Loucy (cell line): Measurements from ENCODE around the gene IGFBP6.

Experiments
- EZH2phosphoT487 ChIP-seq: fragments of 200-600 bp; IDR thresholded peaks from 2 replicates; pipeline ENCODE4 v1.6.1; 2018; ENCODE audit warnings: antibody characterized with exemption, mild to moderate bottlenecking, moderate library complexity, borderline replicate concordance
- TF ChIP-seq, protein P1 (sequence below): fragments of 200-600 bp; sonication (generic); conservative IDR thresholded peaks from 2 replicates; pipeline ENCODE4 v1.5.1; 2014; ENCODE audit warnings: mild to moderate bottlenecking, antibody characterized with exemption, low read length

DNA sequence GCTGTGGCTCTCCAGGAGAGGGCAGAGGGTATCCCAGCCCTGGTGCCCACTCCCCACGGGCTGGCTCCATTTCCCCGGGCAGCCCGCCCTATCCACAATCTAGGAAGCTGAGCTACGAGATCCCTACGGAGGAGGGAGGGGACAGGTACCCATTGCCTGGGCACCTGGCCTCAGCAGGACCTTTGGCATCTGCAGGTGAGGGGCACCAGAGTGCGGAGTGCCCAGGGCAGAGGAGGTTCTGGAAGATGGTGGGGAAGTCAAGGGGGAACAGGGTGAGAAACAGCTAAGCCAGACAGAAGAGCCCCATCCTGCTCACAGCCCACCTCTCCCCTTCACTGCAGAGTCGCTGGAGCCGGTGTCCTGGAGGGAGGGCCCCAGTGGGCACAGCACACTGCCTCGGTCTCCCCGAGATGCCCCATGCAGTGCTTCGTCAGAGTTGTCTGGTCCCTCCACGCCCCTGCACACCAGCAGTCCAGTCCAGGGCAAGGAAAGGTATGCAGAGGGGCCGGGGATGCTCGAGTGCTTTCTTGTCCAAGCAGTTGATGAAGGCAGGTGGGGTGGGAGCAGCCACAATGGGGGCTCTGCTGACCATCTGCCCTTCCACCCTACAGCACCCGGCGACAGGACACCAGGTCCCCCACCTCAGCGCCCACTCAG lies 37.3 kb upstream of the IGFBP6 start:
- TF ChIP-seq, protein P1, sequence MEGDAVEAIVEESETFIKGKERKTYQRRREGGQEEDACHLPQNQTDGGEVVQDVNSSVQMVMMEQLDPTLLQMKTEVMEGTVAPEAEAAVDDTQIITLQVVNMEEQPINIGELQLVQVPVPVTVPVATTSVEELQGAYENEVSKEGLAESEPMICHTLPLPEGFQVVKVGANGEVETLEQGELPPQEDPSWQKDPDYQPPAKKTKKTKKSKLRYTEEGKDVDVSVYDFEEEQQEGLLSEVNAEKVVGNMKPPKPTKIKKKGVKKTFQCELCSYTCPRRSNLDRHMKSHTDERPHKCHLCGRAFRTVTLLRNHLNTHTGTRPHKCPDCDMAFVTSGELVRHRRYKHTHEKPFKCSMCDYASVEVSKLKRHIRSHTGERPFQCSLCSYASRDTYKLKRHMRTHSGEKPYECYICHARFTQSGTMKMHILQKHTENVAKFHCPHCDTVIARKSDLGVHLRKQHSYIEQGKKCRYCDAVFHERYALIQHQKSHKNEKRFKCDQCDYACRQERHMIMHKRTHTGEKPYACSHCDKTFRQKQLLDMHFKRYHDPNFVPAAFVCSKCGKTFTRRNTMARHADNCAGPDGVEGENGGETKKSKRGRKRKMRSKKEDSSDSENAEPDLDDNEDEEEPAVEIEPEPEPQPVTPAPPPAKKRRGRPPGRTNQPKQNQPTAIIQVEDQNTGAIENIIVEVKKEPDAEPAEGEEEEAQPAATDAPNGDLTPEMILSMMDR: no peak
- no peak for TF ChIP-seq EZH2phosphoT487
